PC-9 (cell line): Measurements from ENCODE around the gene GLTP. TPM values are rescaled to one million over a fixed set of nuclear protein-coding genes. Genes with fewer than 3 reads are reported as not detected.

Source experiments
- BruUV-seq: library from RNA; stranded (reverse); fragments of 400-500 nt; replicated peaks from 2 replicates; lab custom pipeline; 2021; lab: Mats Ljungman, UMichigan
- CTCF ChIA-PET: fragments of 300-600 bp; sonication (Branson Sonifier 250); formaldehyde crosslinking; loops from one replicate; lab custom pipeline; 2022; ENCODE audit warnings: antibody characterized with exemption; lab: Charles Lee
- POLR2A ChIA-PET: fragments of 300-600 bp; sonication (Branson Sonifier 250); formaldehyde crosslinking; loops from one replicate; lab custom pipeline; 2022; ENCODE audit warnings: antibody characterized with exemption; ENCODE audit not compliant: unreplicated experiment; lab: Charles Lee
- DNase-seq, 2 experiments: peaks; one replicate each; pipeline versions ENCODE4 v3.0.0 to v3.0.0-alpha.2; 2015 to 2022; ENCODE audit warnings: mixed read lengths in 1 of 2
- H2AFZ ChIP-seq: fragments of 200-600 bp; sonication (generic); 2 replicates; pipeline ENCODE4 v1.8.1; 2017; ENCODE audit warnings: antibody characterized with exemption
- H3F3A ChIP-seq: fragments of 200-600 bp; sonication (generic); 2 replicates; pipeline ENCODE4 v1.8.1; 2017; ENCODE audit warnings: antibody characterized with exemption, mild to moderate bottlenecking, low read depth; ENCODE audit not compliant: insufficient read depth
- H3K27ac ChIP-seq: fragments of 200-600 bp; sonication (generic); 2 replicates; pipeline ENCODE4 v1.6.1; 2016; ENCODE audit warnings: mixed run types
- H3K27me3 ChIP-seq: fragments of 200-600 bp; sonication (generic); 2 replicates; pipeline ENCODE4 v1.6.1; 2016; ENCODE audit warnings: low read depth, mixed run types; ENCODE audit not compliant: insufficient read depth
- H3K36me3 ChIP-seq: fragments of 200-600 bp; sonication (generic); 2 replicates; pipeline ENCODE4 v1.6.1; 2016; ENCODE audit warnings: low read depth, mixed run types
- H3K4me1 ChIP-seq: fragments of 200-600 bp; sonication (generic); replicated peaks from 2 replicates; pipeline ENCODE4 v1.6.1; 2016; ENCODE audit warnings: mixed run types; ENCODE audit not compliant: insufficient read depth
- H3K4me2 ChIP-seq: fragments of 200-600 bp; sonication (generic); 2 replicates; pipeline ENCODE4 v1.6.1; 2017; ENCODE audit warnings: mixed run types
- H3K4me3 ChIP-seq: fragments of 200-600 bp; sonication (generic); 2 replicates; pipeline ENCODE4 v1.6.1; 2016; ENCODE audit warnings: mixed run types
- H3K79me2 ChIP-seq: fragments of 200-600 bp; sonication (generic); 2 replicates; pipeline ENCODE4 v1.6.1; 2017; ENCODE audit warnings: low read depth, mixed run types
- H3K9me2 ChIP-seq: fragments of 200-600 bp; sonication (generic); 2 replicates; pipeline ENCODE4 v1.8.1; 2017; ENCODE audit warnings: mild to moderate bottlenecking; ENCODE audit not compliant: insufficient read depth
- H3K9me3 ChIP-seq: fragments of 200-600 bp; sonication (generic); 2 replicates; pipeline ENCODE4 v1.8.1; 2016; ENCODE audit warnings: low read depth; ENCODE audit not compliant: insufficient read depth
- H4K20me1 ChIP-seq: fragments of 200-600 bp; sonication (generic); 2 replicates; pipeline ENCODE4 v1.8.1; 2017; ENCODE audit not compliant: insufficient read depth
- CTCF ChIP-seq: fragments of 200-600 bp; sonication (generic); conservative IDR thresholded peaks from 2 replicates; pipeline ENCODE4 v1.6.1; 2017; ENCODE audit warnings: mixed run types, antibody characterized with exemption, mild to moderate bottlenecking, moderate library complexity
- EZH2 ChIP-seq: fragments of 200-600 bp; sonication (generic); IDR thresholded peaks from 2 replicates; pipeline ENCODE4 v1.8.0; 2017; ENCODE audit warnings: antibody characterized with exemption, low read depth
- intact Hi-C: fragments of 100-400 bp; cut with micrococcal nuclease; formaldehyde crosslinking; loops from one replicate; pipeline ENCODE4 v1.10.0; 2022; ENCODE audit not compliant: unreplicated experiment
- total RNA-seq: library from RNA; stranded (reverse); gene quantifications from 2 replicates; pipeline ENCODE4 v1.2.3, GENCODE V29; 2021

The GLTP gene
- total RNA-seq, 1 experiment from 2014 or later, result 30.3 TPM

DNA sequence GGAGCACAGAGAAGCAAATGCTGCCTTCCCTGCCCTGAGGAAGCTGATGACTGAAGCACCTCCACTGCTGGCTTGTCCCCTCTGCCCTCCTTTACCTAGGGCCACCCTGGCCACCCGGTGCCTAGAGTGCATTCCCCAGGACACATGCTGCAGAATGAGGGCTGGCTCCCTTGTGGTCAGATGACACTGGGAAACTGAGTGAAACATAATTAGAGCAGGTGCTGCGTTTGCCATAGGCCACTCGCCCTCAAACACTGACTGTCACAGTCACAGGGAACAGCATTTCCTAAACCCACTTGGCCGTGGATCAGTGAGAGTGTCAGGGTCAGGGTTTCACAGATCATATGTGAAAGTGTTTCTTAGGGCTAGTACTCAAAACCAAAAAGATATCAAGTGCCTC lies 35.7 kb upstream of the GLTP start:
- TF ChIP-seq CTCF (no peak), EZH2 (no peak)
- H2AFZ ChIP-seq, result no peak overlapping the region
- no TSS peak for BruUV-seq

GRCh38 chr12:109915171-109916040 lies 35.1 kb upstream of the GLTP start:
- no peaks in the 10 kb centered on the region for H3K79me2 ChIP-seq
- H4K20me1 ChIP-seq, result no peaks in the 10 kb centered on the region
- ChIA-PET CTCF (no interaction called here), POLR2A (no interaction called here)
- H3K4me1 ChIP-seq, result no peaks in the 10 kb centered on the region
- no peak overlapping the region for H3K4me2 ChIP-seq
- H3K9me2 ChIP-seq, result no peaks in the 10 kb centered on the region
- no peaks in the 10 kb centered on the region for H3K9me3 ChIP-seq
- no peaks in the 10 kb centered on the region; the same call in 1 of the 2 replicates for H3K36me3 ChIP-seq
- BruUV-seq, result no TSS peak
- no peak for TF ChIP-seq EZH2
- TF ChIP-seq CTCF, result no peak
- intact Hi-C loops, result no loop called here
- no peaks in the 10 kb centered on the region for H3F3A ChIP-seq
- H3K4me3 ChIP-seq, result no peak overlapping the region
- no peaks in the 10 kb centered on the region for H3K27me3 ChIP-seq
- no peak for DNase-seq
- H2AFZ ChIP-seq, result no peak overlapping the region
- H3K27ac ChIP-seq, result no peak overlapping the region

More for the DNA sequence above, 35.7 kb upstream of the GLTP start:
- no peaks in the 10 kb centered on the region for H3K4me1 ChIP-seq
- H3K9me2 ChIP-seq, result no peaks in the 10 kb centered on the region
- no peaks in the 10 kb centered on the region for H3K79me2 ChIP-seq
- H3K9me3 ChIP-seq, result no peaks in the 10 kb centered on the region
- DNase-seq, result no peak
- no peaks in the 10 kb centered on the region for H3K27me3 ChIP-seq
- no peak overlapping the region for H3K4me2 ChIP-seq
- CTCF ChIA-PET, result no interaction called here
- H4K20me1 ChIP-seq, result no peaks in the 10 kb centered on the region
- intact Hi-C loops, result no loop called here
- no peaks in the 10 kb centered on the region; the same call in 1 of the 2 replicates for H3K36me3 ChIP-seq
- H3F3A ChIP-seq, result no peaks in the 10 kb centered on the region
- H3K27ac ChIP-seq, result no peak overlapping the region
- no peak overlapping the region for H3K4me3 ChIP-seq
- POLR2A ChIA-PET, result no interaction called here

- Histone ChIP-seq H3K4me3 (no peak overlapping the region), H3K27me3 (no peaks in the 10 kb centered on the region), H3K36me3 (no peaks in the 10 kb centered on the region; the same call in 1 of the 2 replicates), H2AFZ (no peak overlapping the region), H3K9me3 (no peaks in the 10 kb centered on the region), H3K4me2 (no peak overlapping the region), H3K4me1 (no peaks in the 10 kb centered on the region), H3F3A (no peaks in the 10 kb centered on the region), H3K9me2 (no peaks in the 10 kb centered on the region), H3K79me2 (no peaks in the 10 kb centered on the region), H4K20me1 (no peaks in the 10 kb centered on the region), H3K27ac (no peak overlapping the region)
- ChIA-PET POLR2A (no interaction called here), CTCF (no interaction called here)
- no TSS peak for BruUV-seq
- intact Hi-C loops, result no loop called here
- no peak for DNase-seq
- TF ChIP-seq EZH2, result no peak
Measured at GRCh38 chr12:109914461-109914860, 34.1 kb upstream of the GLTP start.
